ENCODE measurements around the gene AMY1B.
"Not testable (repeated sequence)": the region's sequence is repeated elsewhere in the genome, so short reads cannot be mapped to it uniquely, and the experiment has no call there.

AMY1B gene

GRCh38 chr1:103696110-103696509, at the start of gene AMY1B:
Gene AMY1B, minus strand, starts transcription at chr1:103696210. Its CDS starts 571 bp downstream, at chr1:103695639.
- DNase-seq = not testable (repeated sequence)

DNA sequence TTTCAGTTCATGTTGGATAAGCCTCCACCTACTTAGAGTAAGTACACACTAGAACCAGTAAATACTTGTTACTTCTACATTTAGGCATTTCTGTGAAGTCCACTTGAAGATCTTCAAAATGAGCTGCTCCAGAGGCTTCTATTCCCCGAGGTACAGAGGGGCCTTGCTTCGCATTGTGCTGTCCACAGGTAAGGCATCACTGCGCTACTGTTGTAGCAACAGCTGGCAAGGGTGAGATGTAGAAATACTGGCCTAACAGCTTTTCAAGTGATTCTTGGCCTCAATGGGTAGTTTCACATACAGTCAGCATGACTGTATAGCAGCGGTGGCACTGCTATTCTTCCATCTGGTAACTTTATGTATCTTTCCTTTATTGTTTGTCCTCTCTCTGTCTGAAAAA, 49.0 kb upstream of the AMY1B start:
- DNase-seq = not testable (repeated sequence)

DNA sequence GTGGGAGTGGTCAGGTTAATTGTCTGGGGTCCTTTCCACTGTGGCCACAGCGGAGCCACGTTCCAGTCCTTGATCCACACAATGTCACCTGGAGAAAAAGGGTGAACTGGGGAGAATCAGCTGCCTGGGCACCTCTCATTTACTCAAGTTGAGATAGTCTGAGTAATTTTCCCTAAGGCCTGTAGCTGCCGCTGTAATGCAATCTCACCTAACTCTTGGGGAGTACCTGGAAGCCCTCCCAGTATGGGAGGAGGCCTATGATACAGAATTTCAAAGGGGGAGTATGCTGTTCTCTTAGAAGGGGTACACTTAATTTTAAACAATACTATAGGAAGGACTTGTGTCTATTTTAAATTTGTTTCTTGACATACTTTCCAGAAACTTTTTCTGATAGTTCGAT, 48.4 kb upstream of the AMY1B start:
- not testable (repeated sequence) for DNase-seq

DNA sequence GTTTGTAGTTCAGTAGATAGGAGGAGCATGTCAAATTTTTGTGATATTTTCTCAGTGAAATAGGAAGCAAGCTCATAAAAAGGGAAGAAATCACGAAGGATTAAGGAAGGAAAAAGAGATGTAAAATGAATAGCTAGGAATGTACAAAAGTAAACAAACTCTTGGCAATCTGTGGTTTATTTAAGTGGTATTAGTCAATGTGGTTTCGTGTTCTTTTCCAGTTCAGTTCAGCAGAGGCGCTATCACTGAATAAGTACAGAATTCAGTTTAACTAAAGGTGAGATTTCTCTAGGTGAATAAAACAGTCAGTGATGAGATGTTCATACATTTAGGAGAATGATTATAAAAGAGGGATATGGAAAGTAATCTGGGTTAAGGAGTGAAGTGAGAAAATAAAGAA, 42.0 kb upstream of the AMY1B start:
- DNase-seq = not testable (repeated sequence)

DNA sequence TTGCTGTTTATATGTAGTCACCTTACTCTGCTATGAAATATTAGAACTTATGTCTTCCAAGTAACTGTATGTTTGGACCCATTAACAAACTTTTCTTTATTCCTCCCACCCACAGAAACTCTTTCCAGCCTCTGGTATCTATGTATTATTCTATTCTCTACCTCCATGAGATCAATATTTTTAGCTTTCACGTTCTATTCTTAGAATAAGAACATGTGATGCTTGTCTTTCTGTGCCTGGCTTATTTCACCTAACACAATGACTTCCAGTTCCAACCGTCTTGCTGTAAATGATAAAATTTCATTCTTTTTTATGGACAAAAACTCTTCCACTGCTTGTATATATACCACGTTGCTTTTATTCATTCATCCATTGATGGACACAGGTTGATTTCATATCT, 39.3 kb upstream of the AMY1B start:
- DNase-seq = not testable (repeated sequence)

DNA sequence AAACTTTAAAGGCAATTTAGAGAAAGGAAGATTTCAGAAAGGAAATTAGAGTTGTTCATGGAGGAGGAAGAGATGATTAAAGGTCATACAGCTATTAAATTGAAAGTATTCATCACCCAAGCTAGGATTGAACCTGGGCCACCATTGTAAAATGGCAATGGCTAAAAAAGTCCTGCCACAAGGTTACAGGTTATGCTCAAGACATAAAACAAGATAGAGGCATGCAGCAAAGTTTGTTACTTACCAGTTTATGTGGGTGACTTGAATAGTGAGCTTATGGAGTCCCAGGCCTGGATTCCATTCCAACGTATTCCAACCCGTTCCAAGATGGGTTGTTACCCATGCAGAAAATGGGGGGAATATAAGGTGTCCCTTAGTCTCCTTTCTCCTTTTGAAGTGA, 25.5 kb upstream of the AMY1B start:
- not testable (repeated sequence) for DNase-seq

DNA sequence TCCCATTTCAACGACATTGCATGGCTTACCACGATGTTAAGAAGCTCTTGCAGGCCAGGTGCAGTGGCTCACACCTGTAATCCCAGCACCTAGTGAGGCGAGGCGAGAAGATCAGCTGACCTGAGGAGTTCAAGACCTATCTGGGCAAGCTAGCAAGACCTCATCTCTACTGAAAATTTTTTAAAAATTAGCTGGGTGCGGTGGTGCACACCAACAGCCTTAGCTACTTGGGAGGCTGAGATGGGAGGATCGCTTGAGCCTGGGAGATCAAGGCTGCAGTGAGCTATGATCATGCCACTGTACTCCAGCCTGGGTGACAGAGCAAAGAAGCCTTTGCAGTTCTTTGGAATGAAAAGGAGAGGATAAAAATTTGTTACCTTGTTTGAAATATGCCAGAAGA, 21.4 kb upstream of the AMY1B start:
- DNase-seq = not testable (repeated sequence)

DNA sequence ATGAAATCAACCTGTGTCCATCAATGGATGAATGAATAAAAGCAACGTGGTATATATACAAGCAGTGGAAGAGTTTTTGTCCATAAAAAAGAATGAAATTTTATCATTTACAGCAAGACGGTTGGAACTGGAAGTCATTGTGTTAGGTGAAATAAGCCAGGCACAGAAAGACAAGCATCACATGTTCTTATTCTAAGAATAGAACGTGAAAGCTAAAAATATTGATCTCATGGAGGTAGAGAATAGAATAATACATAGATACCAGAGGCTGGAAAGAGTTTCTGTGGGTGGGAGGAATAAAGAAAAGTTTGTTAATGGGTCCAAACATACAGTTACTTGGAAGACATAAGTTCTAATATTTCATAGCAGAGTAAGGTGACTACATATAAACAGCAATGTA, 14.4 kb upstream of the AMY1B start:
- DNase-seq = not testable (repeated sequence)

GRCh38 chr1:103707670-103708069, 11.7 kb upstream of the AMY1B start:
- DNase-seq = not testable (repeated sequence)

DNA sequence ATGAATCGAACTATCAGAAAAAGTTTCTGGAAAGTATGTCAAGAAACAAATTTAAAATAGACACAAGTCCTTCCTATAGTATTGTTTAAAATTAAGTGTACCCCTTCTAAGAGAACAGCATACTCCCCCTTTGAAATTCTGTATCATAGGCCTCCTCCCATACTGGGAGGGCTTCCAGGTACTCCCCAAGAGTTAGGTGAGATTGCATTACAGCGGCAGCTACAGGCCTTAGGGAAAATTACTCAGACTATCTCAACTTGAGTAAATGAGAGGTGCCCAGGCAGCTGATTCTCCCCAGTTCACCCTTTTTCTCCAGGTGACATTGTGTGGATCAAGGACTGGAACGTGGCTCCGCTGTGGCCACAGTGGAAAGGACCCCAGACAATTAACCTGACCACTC, 5.2 kb upstream of the AMY1B start:
- DNase-seq = not testable (repeated sequence)

DNA sequence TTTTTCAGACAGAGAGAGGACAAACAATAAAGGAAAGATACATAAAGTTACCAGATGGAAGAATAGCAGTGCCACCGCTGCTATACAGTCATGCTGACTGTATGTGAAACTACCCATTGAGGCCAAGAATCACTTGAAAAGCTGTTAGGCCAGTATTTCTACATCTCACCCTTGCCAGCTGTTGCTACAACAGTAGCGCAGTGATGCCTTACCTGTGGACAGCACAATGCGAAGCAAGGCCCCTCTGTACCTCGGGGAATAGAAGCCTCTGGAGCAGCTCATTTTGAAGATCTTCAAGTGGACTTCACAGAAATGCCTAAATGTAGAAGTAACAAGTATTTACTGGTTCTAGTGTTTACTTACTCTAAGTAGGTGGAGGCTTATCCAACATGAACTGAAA, 4.7 kb upstream of the AMY1B start:
- not testable (repeated sequence) for DNase-seq

- not testable (repeated sequence) for DNase-seq
These were observed 1.4 kb upstream of the AMY1B start for GRCh38 chr1:103697430-103697829.

GRCh38 chr1:103676335-103676734, 19.7 kb downstream of the AMY1B start:
- not testable (repeated sequence) for DNase-seq

GRCh38 chr1:103655460-103655859, 40.5 kb downstream of the AMY1B start, which contains the start of gene AMY1A:
Gene AMY1A, plus strand, starts transcription at chr1:103655760. Its CDS starts 571 bp downstream, at chr1:103656331.
- not testable (repeated sequence) for DNase-seq

DNA sequence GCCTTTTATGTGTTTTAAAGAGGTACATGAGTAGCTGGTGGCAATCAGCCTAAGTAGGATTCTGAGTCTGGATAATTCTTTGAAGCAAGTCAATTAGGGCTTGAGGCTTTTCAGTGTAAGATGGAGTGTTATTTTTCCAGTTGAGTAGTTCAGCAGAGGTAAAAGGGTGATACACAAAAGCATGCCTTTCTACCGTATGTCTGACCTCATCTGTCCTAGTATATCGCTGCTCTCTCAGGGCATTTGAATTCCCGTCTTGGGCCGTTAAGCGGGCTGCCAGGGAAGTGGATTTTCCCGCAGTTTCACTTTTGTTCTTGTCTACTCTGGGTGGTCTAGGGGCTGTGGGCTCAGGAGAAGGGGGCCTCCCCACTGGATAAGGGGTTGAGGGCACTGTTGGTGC, 41.9 kb downstream of the AMY1B start:
- not testable (repeated sequence) for DNase-seq

DNA sequence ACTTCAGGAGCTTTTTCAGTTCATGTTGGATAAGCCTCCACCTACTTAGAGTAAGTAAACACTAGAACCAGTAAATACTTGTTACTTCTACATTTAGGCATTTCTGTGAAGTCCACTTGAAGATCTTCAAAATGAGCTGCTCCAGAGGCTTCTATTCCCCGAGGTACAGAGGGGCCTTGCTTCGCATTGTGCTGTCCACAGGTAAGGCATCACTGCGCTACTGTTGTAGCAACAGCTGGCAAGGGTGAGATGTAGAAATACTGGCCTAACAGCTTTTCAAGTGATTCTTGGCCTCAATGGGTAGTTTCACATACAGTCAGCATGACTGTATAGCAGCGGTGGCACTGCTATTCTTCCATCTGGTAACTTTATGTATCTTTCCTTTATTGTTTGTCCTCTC, 45.1 kb downstream of the AMY1B start:
- not testable (repeated sequence) for DNase-seq

- DNase-seq = not testable (repeated sequence)
These were observed 45.7 kb downstream of the AMY1B start for GRCh38 chr1:103650305-103650704.

DNA sequence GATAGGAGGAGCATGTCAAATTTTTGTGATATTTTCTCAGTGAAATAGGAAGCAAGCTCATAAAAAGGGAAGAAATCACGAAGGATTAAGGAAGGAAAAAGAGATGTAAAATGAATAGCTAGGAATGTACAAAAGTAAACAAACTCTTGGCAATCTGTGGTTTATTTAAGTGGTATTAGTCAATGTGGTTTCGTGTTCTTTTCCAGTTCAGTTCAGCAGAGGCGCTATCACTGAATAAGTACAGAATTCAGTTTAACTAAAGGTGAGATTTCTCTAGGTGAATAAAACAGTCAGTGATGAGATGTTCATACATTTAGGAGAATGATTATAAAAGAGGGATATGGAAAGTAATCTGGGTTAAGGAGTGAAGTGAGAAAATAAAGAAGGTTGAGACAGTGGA, 52.1 kb downstream of the AMY1B start:
- not testable (repeated sequence) for DNase-seq

DNA sequence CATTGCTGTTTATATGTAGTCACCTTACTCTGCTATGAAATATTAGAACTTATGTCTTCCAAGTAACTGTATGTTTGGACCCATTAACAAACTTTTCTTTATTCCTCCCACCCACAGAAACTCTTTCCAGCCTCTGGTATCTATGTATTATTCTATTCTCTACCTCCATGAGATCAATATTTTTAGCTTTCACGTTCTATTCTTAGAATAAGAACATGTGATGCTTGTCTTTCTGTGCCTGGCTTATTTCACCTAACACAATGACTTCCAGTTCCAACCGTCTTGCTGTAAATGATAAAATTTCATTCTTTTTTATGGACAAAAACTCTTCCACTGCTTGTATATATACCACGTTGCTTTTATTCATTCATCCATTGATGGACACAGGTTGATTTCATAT, 54.8 kb downstream of the AMY1B start:
- DNase-seq = not testable (repeated sequence)

All from NCI-H524 treated with DMSO at 0.1 percent for 48 hours (cell line).